Measurements from ENCODE around the gene RCC2. TPM values are rescaled to one million over a fixed set of nuclear protein-coding genes. Genes with fewer than 3 reads are reported as not detected.

RCC2 gene
- polyA plus RNA-seq, 1 donor (not counting 4 experiments of a cell fraction or from before 2014, with no cell fraction given): 45.2 TPM

DNA sequence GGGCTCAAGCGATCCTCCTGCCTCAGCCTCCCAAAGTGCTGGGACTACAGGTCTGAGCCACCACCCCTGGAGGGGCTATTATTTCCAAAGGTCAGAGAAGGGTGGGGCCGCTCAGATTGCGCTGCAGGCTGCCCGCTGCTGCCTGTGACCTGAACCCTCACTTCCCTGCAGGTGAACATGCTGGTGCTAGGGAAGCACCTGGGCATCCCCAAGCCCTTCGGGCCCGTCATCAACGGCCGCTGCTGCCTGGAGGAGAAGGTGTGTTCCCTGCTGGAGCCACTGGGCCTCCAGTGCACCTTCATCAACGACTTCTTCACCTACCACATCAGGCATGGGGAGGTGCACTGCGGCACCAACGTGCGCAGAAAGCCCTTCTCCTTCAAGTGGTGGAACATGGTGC, 76.1 kb downstream of the RCC2 start:
- Histone ChIP-seq H3K36me3 (ENCODE audit: control insufficient read depth in 2 of 2, extremely low read depth in 1 of 2, insufficient read depth in 2 of 2, low read length in 2 of 2) (no peaks in the 10 kb centered on the region), H3K9me3 (ENCODE audit: control insufficient read depth, low read depth, low read length) (no peaks in the 10 kb centered on the region), H3K79me2 (ENCODE audit: control insufficient read depth, insufficient read depth, low read length) (no peaks in the 10 kb centered on the region), H3K4me3 (ENCODE audit: control insufficient read depth in 2 of 3, extremely low read depth in 1 of 3, insufficient read depth in 2 of 3, low read depth in 1 of 3, low read length in 3 of 3) (no peak overlapping the region), H3K9me1 (ENCODE audit: control insufficient read depth, extremely low read depth, insufficient read depth, low read length) (no peaks in the 10 kb centered on the region), H3K9ac (ENCODE audit: control insufficient read depth, extremely low read depth, insufficient read depth, low read length) (no peak overlapping the region), H3K27ac (ENCODE audit: control insufficient read depth, insufficient read depth, low read length) (no peak overlapping the region), H3K4me2 (ENCODE audit: control insufficient read depth, extremely low read depth, insufficient read depth, low read depth, low read length) (no peak overlapping the region), H3K27me3 (ENCODE audit: control insufficient read depth, extremely low read depth, insufficient read depth, low read length) (no peaks in the 10 kb centered on the region), H2AFZ (ENCODE audit: control insufficient read depth, low read length) (no peak overlapping the region), H4K20me1 (ENCODE audit: control insufficient read depth, extremely low read depth, insufficient read depth, low read length) (no peaks in the 10 kb centered on the region), H3K4me1 (ENCODE audit: control insufficient read depth, extremely low read depth, insufficient read depth, low read length) (peaks cover 7% of the 10 kb centered on the region)
- TF ChIP-seq, protein P1, sequence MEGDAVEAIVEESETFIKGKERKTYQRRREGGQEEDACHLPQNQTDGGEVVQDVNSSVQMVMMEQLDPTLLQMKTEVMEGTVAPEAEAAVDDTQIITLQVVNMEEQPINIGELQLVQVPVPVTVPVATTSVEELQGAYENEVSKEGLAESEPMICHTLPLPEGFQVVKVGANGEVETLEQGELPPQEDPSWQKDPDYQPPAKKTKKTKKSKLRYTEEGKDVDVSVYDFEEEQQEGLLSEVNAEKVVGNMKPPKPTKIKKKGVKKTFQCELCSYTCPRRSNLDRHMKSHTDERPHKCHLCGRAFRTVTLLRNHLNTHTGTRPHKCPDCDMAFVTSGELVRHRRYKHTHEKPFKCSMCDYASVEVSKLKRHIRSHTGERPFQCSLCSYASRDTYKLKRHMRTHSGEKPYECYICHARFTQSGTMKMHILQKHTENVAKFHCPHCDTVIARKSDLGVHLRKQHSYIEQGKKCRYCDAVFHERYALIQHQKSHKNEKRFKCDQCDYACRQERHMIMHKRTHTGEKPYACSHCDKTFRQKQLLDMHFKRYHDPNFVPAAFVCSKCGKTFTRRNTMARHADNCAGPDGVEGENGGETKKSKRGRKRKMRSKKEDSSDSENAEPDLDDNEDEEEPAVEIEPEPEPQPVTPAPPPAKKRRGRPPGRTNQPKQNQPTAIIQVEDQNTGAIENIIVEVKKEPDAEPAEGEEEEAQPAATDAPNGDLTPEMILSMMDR (optimal IDR thresholded peaks at IDR 0.05 in 1 of 3, IDR thresholded peaks at IDR 0.05 in 1 of 3, conservative IDR thresholded peaks at IDR 0.05 in 1 of 3; ENCODE audit: extremely low read depth in 1 of 3, insufficient read depth in 2 of 3, low read length in 3 of 3): no peak
- no peak for TF ChIP-seq EZH2 (IDR thresholded peaks at IDR 0.05; ENCODE audit: low read length)
- dilution Hi-C loops (cut with MboI; ENCODE audit: extremely low pct_ligation_motif_present, low sequenced_read_pairs): no loop called here
- FAIRE-seq (no peak), DNase-seq (ENCODE audit: low read depth, low spot score) (no peak)

GRCh38 chr1:17361687-17362086, 77.8 kb downstream of the RCC2 start:
- Histone ChIP-seq H3K4me2 (ENCODE audit: control insufficient read depth, extremely low read depth, insufficient read depth, low read depth, low read length) (no peak overlapping the region), H3K9ac (ENCODE audit: control insufficient read depth, extremely low read depth, insufficient read depth, low read length) (no peak overlapping the region), H3K9me1 (ENCODE audit: control insufficient read depth, extremely low read depth, insufficient read depth, low read length) (no peaks in the 10 kb centered on the region), H3K79me2 (ENCODE audit: control insufficient read depth, insufficient read depth, low read length) (no peaks in the 10 kb centered on the region), H2AFZ (ENCODE audit: control insufficient read depth, low read length) (no peak overlapping the region), H3K9me3 (ENCODE audit: control insufficient read depth, low read depth, low read length) (no peaks in the 10 kb centered on the region), H4K20me1 (ENCODE audit: control insufficient read depth, extremely low read depth, insufficient read depth, low read length) (no peaks in the 10 kb centered on the region), H3K27ac (ENCODE audit: control insufficient read depth, insufficient read depth, low read length) (no peak overlapping the region), H3K27me3 (ENCODE audit: control insufficient read depth, extremely low read depth, insufficient read depth, low read length) (no peaks in the 10 kb centered on the region), H3K36me3 (ENCODE audit: control insufficient read depth in 2 of 2, extremely low read depth in 1 of 2, insufficient read depth in 2 of 2, low read length in 2 of 2) (no peaks in the 10 kb centered on the region), H3K4me1 (ENCODE audit: control insufficient read depth, extremely low read depth, insufficient read depth, low read length) (peaks cover 6% of the 10 kb centered on the region), H3K4me3 (ENCODE audit: control insufficient read depth in 2 of 3, extremely low read depth in 1 of 3, insufficient read depth in 2 of 3, low read depth in 1 of 3, low read length in 3 of 3) (no peak overlapping the region)
- no peak for TF ChIP-seq EZH2 (IDR thresholded peaks at IDR 0.05; ENCODE audit: low read length)
- TF ChIP-seq, protein P1 (optimal IDR thresholded peaks at IDR 0.05 in 1 of 3, IDR thresholded peaks at IDR 0.05 in 1 of 3, conservative IDR thresholded peaks at IDR 0.05 in 1 of 3; ENCODE audit: extremely low read depth in 1 of 3, insufficient read depth in 2 of 3, low read length in 3 of 3): no peak
- no peak for FAIRE-seq
- DNase-seq (ENCODE audit: low read depth, low spot score): no peak
- dilution Hi-C loops (cut with MboI; ENCODE audit: extremely low pct_ligation_motif_present, low sequenced_read_pairs): no loop called here

Measured in keratinocyte (primary cell).